ENCODE results near the gene RASAL3.

GRCh38 chr19:15442142-15442920, 22.0 kb downstream of the RASAL3 start:
- TF ChIP-seq CTCF (IDR thresholded peaks at IDR 0.05) (no peak), POLR2A (IDR thresholded peaks at IDR 0.05) (no peak)

All from esophagus squamous epithelium (tissue), 4 donors.